Measurements from ENCODE around the gene SLIT3. TPM values are rescaled to one million over a fixed set of nuclear protein-coding genes. Genes with fewer than 3 reads are reported as not detected.

The SLIT3 gene
- total RNA-seq, 4 donors from 2014 or later = 0.72 to 37.4 (median 5.3) TPM

GRCh38 chr5:169248996-169249395 lies 51.9 kb downstream of the SLIT3 start:
- TF ChIP-seq POLR2A (IDR thresholded peaks at IDR 0.05) (no peak), CTCF (IDR thresholded peaks at IDR 0.05) (no peak)
- H3K4me1 ChIP-seq = peaks cover 0 to 7% (median 0%) of the 10 kb centered on the region in 3 donors
- no peak for DNase-seq
- H3K9me3 ChIP-seq = no peaks in the 10 kb centered on the region
- H3K27ac ChIP-seq = no peak overlapping the region
- H3K27me3 ChIP-seq = no peaks in the 10 kb centered on the region
- 57 to 73% methylated on average over 1 of the region's 1 CpG for WGBS, 2 donors
- H3K36me3 ChIP-seq = no peaks in the 10 kb centered on the region
- intact Hi-C loops (cut with DNase I) = no loop called here
- no peak overlapping the region for H3K4me3 ChIP-seq

- TF ChIP-seq CTCF (IDR thresholded peaks at IDR 0.05) (no peak), POLR2A (IDR thresholded peaks at IDR 0.05) (no peak)
- H3K36me3 ChIP-seq = no peaks in the 10 kb centered on the region
- no peak overlapping the region for H3K27ac ChIP-seq
- no peaks in the 10 kb centered on the region for H3K27me3 ChIP-seq
- H3K4me3 ChIP-seq = no peak overlapping the region
- no peak for DNase-seq
- intact Hi-C loops (cut with DNase I) = no loop called here
- peaks cover 0 to 7% (median 0%) of the 10 kb centered on the region in 3 donors for H3K4me1 ChIP-seq
- H3K9me3 ChIP-seq = no peaks in the 10 kb centered on the region
- 45 to 54% methylated on average over 3 of the region's 3 CpGs for WGBS, 2 donors
These were observed 52.4 kb downstream of the SLIT3 start for GRCh38 chr5:169248550-169248949.

GRCh38 chr5:169244812-169245211 lies 56.1 kb downstream of the SLIT3 start:
- Histone ChIP-seq H3K27me3 (no peaks in the 10 kb centered on the region), H3K4me3 (no peak overlapping the region), H3K9me3 (peaks cover 0 to 3% (median 0%) of the 10 kb centered on the region in 3 donors), H3K36me3 (no peaks in the 10 kb centered on the region), H3K27ac (no peak overlapping the region), H3K4me1 (peaks cover 0 to 7% (median 7%) of the 10 kb centered on the region in 3 donors)
- intact Hi-C loops (cut with DNase I) = no loop called here
- DNase-seq = no peak
- no peak for TF ChIP-seq POLR2A (IDR thresholded peaks at IDR 0.05)
- TF ChIP-seq CTCF (IDR thresholded peaks at IDR 0.05) = no peak
- 69 to 82% methylated on average over 3 of the region's 3 CpGs for WGBS, 2 donors

GRCh38 chr5:169243651-169244422 lies 57.1 kb downstream of the SLIT3 start:
- 48 to 78% methylated on average over 3 to 5 of the region's 10 CpGs for WGBS, 2 donors
- no peaks in the 10 kb centered on the region for H3K36me3 ChIP-seq
- no peak for DNase-seq

More at GRCh38 chr5:169243651-169244422, 57.1 kb downstream of the SLIT3 start:
- intact Hi-C loops (cut with DNase I) = no loop called here
- peaks cover 0 to 12% (median 0%) of the 10 kb centered on the region in 3 donors for H3K9me3 ChIP-seq
- no peaks in the 10 kb centered on the region for H3K27me3 ChIP-seq
- no peak for TF ChIP-seq CTCF (IDR thresholded peaks at IDR 0.05)
- no peak for TF ChIP-seq POLR2A (IDR thresholded peaks at IDR 0.05)
- H3K4me3 ChIP-seq = no peak overlapping the region
- no peak overlapping the region for H3K27ac ChIP-seq
- peaks cover 0 to 7% (median 0%) of the 10 kb centered on the region in 3 donors for H3K4me1 ChIP-seq
